Esophagus muscularis mucosa (tissue), 3 donors: Measurements from ENCODE around the gene KRTAP9-2.

Experiments
- CTCF ChIP-seq, 3 experiments: fragments of 200-600 bp in 2 of 3; fragments of 450-650 bp in 1 of 3; sonication (generic) in 2 of 3; IDR thresholded peaks; one replicate each; pipeline ENCODE4 v1.5.1; 2017 to 2019; ENCODE audit warnings: antibody characterized with exemption in 3 of 3, mild to moderate bottlenecking in 2 of 3, moderate library complexity in 1 of 3
- POLR2A ChIP-seq: fragments of 450-650 bp; IDR thresholded peaks from one replicate; pipeline ENCODE4 v1.6.1; 2017; ENCODE audit warnings: antibody characterized with exemption, moderate library complexity, mild to moderate bottlenecking, low read depth

GRCh38 chr17:41178341-41178740 is 48.1 kb upstream of the KRTAP9-2 start:
- TF ChIP-seq POLR2A (no peak), CTCF (IDR thresholded peaks at IDR 0.05) (no peak)
